ENCODE measurements around the gene CHID1.
A peak's percentile ranks its signal among the peaks of the same experiment; 100 is the strongest.

CHID1 gene

DNA sequence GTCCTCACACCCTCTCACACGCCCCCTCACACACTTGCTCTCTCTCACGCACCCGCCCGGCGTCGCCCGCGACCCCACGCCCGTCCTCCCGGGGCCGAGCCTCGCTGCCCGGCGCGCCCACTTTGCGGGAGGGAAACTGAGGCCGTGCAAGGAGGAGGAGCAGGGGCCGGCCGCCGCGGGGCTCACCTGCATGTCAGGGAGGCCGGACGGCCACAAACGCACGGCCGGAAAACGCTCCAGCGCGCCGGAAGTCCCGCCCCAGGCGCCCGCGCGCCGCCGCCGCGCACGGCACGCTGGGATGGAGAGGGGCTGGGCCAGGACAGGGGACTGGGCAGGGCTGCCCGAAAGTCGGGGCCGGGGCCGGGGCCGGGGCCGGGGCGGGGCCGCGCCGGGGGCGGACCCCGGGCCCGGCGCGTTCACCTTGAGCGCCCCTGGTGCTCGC lies at the start of gene CHID1:
Gene CHID1 (minus strand): TSS at position 222 of the 442 bp plus-strand sequence. CDS start 5,994 bp downstream, outside the sequence.
- DNase-seq (ENCODE audit: low read depth in 2 of 2): peak; percentile 57 to 73

DNA sequence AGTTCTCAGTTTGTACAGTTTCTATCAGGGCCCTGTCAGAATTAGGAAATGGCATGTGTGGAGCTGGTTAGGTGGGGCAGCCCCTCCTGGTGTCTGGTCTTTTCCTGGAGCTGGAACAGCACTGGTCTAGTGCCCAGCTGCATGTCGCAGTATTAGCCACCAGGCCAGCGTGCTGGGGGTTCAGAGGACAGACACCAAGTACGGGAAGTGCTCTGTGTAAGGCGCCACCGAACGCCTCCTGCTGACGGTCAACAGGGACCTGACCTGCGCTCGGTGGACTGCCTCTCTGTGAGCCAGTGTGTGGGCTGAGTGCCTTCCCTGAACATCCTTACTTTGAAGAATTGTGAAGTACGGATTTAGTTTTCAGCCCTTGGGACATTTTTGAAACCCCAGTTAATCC lies 49.0 kb upstream of the CHID1 start:
- DNase-seq (ENCODE audit: low read depth in 2 of 2): no peak

DNA sequence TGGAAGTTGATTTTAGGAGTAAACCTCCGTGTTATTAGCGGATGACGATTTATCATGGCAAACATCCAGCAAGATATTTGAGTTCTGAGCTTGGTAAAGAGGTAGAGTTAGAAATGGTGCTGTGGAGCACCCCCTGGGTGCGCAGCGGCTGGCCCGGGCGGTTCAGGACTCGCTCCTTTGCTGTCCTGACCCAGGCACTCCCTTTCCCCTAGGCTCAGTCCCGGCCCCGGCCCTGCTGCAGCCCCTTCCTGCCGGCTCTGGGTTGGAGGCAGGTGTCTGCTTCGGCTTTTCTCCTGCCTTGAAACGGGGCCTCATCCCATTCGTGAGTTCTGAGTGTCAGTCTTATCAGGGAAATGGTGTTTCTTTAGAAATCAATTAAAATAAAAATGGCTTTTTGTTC lies 48.4 kb upstream of the CHID1 start:
- DNase-seq (ENCODE audit: low read depth in 2 of 2): no peak

DNA sequence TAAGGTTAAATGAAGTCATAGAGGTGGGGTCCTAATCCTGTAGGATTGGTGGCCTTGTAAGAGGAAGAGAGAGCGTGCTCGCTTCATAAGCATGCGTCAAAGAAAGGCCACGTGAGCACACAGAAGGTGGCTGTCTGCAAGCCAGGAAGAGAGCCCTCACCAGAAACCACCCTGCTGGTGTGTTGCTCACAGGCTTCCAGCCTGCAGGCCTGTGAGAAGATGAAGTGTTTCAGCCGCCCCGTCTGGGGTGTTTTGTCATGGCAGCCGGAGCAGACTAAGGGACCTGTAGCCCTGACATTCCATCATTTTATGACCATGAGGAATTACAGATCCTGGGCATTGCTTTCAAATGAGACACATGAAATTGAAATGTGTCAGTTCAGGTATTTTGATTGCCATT lies 47.5 kb upstream of the CHID1 start:
- no peak for DNase-seq (ENCODE audit: low read depth in 2 of 2)

DNA sequence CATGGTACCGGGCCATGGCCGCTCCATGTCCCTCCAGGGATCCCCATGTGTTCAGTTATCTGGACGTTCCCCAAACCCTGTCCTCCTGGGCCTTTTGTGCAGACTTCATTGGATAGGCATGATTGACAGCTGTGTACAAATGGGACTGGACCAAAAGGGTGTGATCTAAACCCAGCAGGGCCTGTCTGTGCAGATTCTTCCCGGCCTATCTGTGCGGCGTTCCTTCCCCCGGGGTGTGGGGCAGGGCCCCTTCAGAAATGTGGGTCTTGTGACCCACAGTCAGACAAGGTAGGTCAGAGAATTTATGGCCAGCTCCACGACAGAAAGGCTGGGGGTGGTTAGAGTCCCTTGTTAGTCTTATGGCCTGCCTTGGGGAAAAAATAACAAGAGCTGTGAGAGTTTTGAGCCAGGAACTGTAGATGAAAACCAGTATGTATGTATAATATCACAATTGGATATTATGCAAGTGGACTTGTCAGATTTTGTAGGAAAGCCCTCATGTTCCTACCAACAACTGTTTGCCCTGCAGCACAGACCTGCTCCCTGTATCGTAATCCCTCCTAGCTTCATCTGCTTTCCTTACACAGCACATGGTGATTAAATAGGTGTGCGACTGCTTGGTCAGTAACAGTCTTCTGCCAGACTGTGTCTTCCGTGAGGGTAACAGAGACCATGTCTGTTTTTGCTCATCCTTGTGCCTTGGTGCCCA lies 46.8 kb upstream of the CHID1 start:
- DNase-seq (ENCODE audit: low read depth in 2 of 2): no peak

DNA sequence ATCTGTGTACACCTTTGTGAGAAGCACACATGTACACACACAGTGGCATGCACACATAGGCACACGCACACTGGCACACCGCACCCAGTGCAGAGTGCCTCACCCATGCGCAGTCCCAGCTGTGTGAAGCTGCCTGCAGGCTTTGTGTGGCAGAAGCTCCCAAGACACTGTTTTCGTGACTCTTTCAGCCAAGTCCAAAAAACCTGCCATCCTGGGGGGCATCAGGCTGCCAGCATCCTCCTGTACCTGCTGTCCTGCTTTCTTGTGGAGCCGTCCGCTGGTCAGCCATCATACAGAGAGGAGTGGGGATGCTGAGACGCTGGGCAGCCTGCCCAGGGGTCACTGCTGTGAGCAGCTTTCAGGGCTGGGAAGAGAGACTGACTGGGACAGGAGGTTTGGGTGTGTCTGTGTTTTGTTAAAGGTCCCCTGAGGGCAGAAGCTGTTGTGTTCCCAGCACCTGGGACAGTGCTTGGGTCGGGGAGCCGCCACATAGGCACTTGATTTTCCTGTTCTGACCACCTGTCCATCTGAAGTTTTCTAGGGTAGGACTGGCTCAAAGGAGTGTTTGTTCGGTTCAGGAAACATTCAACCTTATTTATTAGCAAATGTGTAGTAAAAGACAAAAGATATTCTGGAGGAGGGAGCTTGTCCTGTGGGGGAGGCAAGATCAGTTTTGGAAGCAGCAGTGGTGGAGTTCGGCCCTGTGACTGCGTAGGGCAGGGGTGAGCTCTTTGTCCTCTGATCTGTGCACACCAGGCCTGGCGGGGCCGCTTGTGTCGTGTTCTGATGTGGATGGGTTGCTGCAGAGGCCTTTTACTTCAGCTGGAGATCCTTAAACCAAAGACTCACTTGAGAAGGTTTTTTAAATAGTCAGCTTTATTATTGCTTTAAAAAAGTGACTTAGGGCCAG lies 44.8 kb upstream of the CHID1 start:
- no peak for DNase-seq (ENCODE audit: low read depth in 2 of 2)

DNA sequence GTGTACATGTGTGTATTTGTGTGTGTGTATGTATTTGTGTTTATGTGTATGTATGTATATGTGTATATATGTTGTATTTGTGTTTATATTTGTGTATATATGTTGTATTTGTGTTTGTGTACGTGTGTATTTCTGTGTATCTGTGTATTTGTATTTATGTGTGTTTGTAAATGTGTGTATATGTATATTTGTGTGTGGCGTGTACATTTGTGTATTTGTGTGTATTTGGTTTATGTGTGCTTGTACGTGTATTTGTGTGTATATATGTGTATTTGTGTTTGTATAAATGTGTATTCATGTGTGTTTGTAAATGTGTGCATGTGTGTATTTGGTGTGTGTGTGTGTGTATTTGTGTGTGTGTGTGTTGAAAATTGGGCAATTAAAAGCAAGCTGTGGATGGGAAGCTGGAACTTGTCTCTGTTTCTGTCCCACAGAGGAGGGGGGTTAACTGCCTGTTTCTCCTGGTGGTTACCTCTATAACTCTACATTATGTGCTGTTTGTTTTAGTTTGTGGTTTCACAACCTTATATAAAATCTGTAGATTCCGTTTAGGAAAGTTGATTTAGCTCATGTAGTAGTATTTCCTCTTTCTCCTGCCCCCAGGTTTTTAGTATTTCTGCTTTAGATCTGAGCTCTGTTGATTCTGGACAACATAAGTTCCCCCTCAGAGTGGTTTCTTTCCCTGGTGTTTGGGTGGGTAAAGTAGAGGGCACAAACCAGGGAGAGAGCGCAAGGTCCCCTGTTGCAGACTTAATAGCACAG lies 44.0 kb upstream of the CHID1 start:
- no peak for DNase-seq (ENCODE audit: low read depth in 2 of 2)

DNA sequence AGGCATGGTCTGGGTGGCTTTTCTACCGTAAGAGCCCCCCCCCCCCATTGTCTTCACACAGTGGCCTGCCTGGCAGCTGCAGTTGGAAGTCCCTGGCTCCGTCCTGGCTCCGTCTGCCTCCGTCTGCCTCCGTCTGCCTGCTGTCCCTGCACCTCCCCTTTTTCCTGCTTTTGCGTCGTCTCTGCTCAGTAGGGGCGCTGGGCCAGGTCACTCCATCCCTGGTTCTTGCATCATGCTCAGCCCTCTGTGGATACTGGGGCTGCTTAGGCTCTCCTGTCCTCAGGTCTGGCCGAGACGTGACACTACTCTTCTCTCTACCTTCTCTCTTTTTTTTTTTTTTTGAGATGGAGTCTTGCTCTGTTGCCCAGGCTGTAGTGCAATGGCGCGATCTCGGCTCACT lies 42.9 kb upstream of the CHID1 start:
- no peak for DNase-seq (ENCODE audit: low read depth in 2 of 2)

DNA sequence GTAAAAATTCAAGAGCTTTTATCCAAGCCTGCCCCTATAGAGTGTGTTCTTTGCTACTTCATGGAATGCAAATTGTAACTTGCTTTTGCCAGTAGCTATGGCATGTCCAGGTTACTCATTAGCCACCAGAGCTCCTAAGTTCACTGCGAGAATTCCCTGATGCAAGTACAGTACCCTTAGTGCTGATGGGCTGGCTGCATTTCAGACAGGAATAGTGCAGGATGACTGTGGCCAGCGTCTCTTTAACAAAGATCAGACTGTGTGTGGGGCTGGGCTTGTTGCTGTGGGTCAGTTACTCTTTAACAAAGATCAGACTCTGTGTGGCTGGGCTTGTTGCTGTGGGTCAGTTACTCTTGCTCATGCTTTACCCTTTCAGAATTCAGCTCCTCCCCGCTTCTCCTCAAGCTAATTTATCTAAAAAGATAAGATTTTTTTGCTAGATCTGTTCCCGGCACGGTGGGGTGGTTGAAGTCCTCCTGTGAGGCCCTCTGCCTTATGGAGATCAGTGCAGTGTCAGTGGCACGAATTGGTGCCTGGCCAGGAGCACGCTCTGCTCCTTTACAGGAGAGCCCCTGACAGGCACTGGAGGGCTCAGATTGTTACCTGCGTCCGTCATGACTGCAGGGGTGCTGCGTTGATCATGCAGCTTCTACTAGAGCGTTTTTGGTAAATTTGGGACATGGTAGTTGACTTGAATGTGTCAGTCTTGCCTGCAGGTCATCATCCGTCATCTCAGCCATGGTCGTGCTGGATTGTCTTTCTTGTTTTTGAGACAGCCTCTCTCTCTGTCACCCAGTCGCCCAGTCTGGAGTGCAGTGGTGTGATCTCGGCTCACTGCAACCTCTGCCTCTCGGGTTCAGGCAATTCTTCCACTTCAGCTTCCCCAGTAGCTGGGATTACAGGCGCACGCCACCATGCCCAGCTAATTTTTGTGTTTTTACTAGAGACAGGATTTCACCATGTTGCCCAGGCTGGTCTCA lies 42.1 kb upstream of the CHID1 start:
- DNase-seq (ENCODE audit: low read depth in 2 of 2): no peak

DNA sequence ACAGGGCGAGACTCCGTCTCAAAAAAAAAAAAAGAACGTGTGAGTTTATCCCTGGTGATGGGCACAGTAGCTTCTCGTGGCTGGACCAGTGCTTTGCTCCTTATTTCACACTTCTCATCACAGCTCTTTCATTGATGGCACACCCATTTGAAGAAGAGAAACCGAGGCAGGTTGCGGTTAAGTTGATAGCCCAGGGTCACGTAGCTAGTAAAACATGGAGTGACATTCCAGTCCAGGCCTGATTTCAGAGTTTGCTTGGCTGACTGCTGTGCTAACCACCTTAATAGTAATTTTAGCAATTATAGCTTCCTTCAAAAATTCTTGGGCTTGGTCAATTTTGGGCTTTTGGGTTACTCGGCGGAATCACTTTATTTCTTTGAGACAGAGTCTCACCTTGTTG lies 40.9 kb upstream of the CHID1 start:
- no peak for DNase-seq (ENCODE audit: low read depth in 2 of 2)

DNA sequence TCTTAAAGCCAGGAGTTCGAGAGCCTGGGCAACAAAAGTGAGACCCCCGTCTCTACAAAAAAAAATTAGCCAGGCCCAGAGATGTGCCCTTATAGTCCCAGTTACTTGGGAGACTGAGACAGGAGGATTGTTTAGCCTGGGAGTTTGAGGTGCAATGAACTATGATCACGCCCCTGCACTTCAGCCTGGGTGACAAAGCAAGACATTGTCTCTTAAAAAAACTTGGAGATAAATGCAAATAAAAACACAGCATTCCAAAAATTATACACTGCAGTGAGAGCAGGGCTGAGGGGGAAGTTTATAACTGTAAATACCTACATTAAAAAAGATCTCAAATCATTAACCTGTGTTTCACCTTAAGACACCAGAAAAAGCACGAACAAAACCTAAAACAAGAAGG lies 37.1 kb upstream of the CHID1 start:
- no peak for DNase-seq (ENCODE audit: low read depth in 2 of 2)

DNA sequence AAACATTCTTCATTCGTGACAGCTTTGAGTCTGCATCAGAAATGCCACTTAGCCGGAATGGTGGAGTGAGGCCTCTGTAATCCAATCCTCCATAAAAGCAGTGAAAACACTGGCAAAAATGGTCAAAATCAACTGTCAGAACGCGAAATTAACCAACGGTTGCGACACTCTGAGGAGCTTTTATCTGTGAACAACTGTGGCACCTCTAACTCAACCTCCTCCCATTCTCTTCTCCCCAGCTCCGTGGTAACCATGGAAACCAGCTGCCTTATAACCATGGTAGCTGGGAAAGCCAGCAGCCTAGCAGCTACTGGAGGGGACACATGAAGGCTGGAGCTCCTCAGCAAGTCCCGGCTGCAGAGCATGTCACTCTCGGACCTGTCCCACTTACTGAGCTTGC lies 35.4 kb upstream of the CHID1 start:
- DNase-seq (ENCODE audit: low read depth in 2 of 2): no peak

DNA sequence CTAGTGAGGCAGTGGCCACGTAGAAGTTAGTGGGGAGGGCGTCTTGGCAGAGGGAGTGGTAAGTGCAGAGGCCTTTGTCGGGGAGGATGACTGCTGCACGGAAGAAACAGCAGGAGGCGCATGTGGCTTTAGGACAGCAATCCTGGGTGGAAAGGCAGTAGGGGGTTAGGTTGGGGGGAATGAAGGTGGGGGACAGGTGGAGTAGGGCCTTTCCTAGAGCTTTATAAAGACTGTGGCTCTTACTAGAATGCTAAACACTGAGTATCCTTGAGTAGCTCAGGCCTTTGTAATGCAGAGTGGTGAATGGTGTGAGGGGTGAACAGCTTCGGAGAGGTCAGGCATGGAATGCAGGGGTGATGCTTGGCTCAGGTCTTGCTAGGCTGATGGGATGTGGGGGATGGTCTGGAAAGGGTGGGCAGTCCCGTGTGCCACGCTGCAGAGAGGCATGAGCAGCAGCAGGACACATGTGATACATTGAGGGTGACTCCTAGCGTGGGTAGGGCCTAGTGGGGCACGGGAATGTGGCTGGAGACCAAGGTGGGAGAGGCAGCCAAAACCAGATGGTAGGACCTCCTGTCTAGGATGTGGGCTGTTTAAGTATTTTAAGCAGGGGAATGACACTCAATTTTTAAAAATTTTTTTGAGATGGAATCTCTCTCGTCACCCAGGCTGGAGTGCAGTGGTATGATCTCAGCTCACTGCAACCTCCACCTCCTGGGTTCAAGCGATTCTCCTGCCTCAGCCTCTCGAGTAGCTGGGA lies 34.3 kb upstream of the CHID1 start:
- DNase-seq (ENCODE audit: low read depth in 2 of 2): no peak

DNA sequence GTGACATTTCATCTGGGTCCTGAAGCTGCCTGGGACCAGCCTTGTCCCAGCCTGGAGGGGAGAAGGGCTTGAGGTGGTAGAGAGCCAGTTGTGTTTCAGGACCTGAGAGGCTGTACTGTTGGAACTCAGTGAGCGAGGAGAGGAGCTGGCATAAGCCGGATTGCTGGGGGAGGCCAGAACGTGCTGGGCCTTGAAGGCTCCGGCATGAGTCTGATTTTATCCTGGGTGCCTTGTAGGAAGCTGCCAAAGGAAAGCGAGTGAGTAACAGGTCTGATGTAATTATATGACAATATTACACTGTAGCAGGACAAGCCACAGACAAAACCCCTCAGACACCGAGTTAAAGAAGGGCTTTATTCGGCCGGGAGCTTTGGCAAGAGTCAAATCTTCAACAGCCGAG lies 32.2 kb upstream of the CHID1 start:
- no peak for DNase-seq (ENCODE audit: low read depth in 2 of 2)

DNA sequence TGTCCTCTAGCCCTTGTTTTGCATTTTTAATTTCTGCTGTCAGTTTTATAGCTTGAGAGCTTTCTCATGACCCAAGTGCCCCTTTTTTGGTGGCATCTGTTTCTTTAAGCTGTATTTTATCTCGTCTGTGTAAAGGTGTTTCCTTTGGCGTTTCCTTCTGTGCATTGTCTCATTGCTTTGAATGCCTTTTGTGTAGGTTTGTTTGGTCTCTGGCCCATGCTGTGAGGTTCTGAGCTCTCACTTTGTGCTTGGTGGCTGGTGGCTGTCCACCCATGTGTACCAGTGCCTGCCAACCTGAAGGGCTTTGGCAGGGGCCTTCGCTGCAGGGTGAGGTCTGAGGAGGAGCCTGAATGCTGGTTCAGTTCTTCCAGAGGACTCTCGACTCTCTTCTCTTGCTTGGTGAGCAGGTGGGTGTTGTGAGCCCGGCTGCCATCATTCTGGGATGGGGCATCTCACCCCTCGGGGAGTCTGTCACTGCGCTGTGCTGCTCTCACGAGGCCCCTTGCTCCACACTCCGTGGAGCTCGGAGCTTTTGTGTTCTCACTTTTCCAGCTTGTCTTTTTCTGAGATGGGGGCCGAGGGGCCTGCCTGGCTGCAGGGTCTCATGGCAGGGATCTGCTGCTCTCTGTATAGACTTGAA lies 30.0 kb upstream of the CHID1 start:
- no peak for DNase-seq (ENCODE audit: low read depth in 2 of 2)

DNA sequence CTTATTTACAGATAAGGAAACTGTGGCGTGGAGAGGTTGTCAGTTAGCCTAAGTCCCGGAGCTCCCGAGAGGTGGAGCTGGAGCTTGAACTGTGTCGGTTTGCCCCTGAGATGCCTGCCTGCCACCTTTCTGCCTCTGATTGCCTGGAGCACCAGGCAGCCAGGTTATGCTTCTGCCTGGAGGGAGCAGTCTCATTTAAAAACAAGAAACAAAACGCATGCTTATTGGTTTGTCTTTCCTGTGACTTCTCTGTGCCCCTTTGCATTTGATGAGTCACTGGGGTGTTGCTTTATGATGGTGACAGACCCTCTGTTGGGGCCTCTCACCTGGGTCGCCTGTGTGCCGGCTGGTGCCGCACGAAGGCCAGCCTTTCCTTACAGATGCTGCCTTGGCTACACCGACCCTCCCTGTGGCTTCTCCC lies 27.2 kb upstream of the CHID1 start:
- no peak for DNase-seq (ENCODE audit: low read depth in 2 of 2)

DNA sequence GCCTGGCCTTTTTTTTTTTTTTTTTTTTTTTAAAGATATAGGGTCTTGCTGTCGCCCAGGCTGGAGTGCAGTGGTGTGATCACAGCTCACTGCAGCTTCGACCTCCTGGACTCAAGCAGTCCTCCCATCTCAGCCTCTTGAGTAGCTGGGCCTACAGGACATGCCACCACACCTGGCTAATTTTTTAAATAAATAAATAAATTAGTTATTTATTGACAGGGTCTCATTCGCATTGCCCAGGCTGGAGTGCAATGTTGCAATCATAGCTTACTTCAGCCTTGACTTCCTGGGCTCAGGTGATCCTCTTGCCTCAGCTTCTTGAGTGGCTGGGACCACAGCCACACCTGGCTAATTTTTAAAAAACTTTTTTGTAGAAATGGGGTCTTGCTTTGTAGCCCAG lies 25.6 kb upstream of the CHID1 start:
- no peak for DNase-seq (ENCODE audit: low read depth in 2 of 2)

DNA sequence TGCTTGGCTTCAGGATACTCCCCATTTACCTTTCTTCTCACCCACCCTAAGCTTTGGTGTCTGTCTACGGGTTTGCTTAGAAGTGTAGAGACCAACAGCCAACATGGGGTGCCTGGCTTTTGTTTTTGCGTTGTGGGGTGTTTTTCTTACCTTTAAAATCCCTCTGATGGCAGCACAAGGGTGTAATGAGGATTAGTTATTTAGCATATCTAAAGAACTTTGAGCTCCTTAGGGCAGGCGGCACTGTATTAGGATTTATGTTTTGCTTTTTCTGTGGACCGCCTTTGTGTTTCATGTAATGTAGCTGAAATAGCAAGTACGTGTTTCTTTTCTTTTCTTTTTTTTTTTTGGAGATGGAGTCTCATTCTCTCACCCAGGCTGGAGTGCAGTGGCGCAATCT lies 23.9 kb upstream of the CHID1 start:
- no peak for DNase-seq (ENCODE audit: low read depth in 2 of 2)

DNA sequence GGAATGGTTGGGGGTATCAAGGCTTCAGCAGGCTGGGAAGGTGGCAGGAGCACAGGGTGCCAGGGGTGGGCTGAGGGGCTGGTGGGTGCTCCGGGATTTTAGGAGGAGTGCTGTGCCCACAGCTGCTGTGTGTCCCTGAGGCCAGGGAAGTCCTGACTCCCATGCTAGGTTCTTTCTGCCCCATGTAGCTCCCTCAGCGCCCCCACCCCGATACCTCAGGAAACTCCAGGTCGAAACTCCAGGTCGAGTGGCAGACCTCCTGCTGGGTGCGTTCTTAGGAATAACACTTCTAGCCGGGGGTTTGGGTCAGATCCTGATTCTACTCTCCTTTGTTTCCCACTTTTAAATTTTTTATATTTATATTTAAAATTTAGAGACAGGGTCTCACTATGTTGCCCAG lies 23.3 kb upstream of the CHID1 start:
- no peak for DNase-seq (ENCODE audit: low read depth in 2 of 2)
